ENCODE data around the gene PLXNB2.
A peak's percentile ranks its signal among the peaks of the same experiment; 100 is the strongest.

Gene PLXNB2

DNA sequence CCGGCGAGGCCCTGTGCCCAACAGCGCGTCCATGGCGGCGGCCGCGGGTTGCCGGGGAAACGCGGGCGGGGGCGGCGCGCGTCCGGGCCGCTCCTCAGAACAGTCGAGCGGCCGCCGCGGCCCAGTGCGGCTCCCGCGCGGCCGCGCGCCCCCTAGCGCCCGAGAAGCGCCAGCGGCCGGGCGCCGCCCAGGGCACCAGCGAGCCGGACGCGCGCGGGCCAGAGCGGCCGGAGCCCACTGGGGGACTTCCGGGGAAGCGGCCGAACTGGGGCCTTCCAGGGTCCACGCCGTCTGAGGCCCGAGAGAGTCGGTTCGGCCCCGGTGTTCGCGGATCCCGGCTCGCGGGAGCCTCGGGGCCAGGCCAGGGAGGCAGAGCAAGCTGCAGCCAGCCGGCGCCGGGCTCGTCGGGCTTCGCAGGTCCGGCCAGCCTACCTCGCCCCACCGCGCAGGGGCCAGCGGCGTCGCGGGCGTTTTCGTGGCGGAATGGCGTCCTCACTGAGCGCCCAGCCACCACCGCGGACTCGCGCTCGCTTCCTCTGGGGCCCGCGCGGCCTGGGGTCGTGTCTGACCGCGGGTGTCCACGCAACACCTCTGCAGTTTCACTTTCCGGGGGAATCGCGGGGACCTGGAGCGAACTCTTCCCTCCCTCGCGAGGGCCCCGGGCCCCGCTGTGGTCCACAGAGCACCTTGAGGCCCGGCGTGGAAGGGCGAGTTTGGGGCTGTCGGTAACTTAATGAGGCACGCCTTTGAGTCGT, 19.7 kb upstream of the PLXNB2 start, which contains the start of gene DENND6B:
DENND6B (minus strand) TSS at position 57 of the 755 bp plus-strand sequence; CDS start at position 33, 24 bp downstream.
- H3K27ac ChIP-seq (ENCODE audit: low read depth, low read length) = peak within 1 kb of the TSS; percentile 50

DNA sequence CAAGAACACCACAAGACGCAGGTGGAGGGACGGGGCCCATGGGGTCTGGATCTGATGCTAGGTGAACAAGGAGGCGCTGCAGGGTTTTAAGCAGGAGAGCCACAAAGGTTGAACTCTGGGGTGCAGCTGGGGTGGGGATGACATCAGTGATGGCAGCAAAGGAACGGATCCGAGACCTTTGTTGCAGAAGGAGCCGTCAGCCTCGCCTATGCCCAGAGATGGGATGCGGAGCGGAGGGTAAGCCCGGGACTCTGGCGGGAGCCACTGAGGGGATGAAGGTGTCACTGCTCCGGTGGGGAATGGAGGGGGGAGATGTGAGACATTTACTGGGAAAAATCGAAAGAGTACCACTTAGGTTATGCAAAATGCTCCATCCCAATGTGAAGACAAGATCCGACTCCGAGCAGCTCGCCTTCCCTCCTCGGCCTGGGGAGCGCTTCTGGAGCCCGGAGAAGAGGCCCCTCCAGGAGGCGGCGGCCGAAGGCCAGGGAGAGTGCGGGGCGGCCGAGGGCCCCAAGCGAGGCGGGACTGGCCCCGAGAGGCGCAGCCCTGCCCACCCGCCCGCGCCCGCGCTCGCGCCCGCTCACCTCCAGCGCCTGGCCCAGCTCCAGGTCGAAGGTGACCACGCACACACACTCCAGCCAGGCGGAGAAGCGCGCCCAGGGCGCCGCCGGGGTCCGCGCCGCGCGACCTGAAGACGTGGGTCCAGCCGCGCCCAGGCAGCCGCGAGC, 18.9 kb upstream of the PLXNB2 start:
- Histone ChIP-seq H3K79me2 (ENCODE audit: control insufficient read depth, low read length) (peaks cover 14% of the 10 kb centered on the region), H3K9me3 (ENCODE audit: control insufficient read depth, insufficient read depth, low read length) (no peaks in the 10 kb centered on the region), H3K4me1 (ENCODE audit: control insufficient read depth, low read length) (peaks cover 60% of the 10 kb centered on the region), H3K4me3 (ENCODE audit: low read length) (peak overlapping the region; percentile 80), H4K20me1 (ENCODE audit: control insufficient read depth, insufficient read depth, low read depth, low read length) (no peaks in the 10 kb centered on the region), H3K9me2 (replicated peaks; ENCODE audit: control insufficient read depth, low read length) (no peaks in the 10 kb centered on the region), H3K27me3 (ENCODE audit: control insufficient read depth, low read length) (no peaks in the 10 kb centered on the region), H3K36me3 (ENCODE audit: control insufficient read depth, low read length) (no peaks in the 10 kb centered on the region), H3F3A (ENCODE audit: control insufficient read depth, insufficient read depth) (peaks cover 4% of the 10 kb centered on the region; the same call in 1 of the 2 replicates), H3K27ac (ENCODE audit: low read depth, low read length) (no peak overlapping the region), H3K4me2 (ENCODE audit: low read length) (peak overlapping the region; percentile 94)
- TF ChIP-seq, protein P1, sequence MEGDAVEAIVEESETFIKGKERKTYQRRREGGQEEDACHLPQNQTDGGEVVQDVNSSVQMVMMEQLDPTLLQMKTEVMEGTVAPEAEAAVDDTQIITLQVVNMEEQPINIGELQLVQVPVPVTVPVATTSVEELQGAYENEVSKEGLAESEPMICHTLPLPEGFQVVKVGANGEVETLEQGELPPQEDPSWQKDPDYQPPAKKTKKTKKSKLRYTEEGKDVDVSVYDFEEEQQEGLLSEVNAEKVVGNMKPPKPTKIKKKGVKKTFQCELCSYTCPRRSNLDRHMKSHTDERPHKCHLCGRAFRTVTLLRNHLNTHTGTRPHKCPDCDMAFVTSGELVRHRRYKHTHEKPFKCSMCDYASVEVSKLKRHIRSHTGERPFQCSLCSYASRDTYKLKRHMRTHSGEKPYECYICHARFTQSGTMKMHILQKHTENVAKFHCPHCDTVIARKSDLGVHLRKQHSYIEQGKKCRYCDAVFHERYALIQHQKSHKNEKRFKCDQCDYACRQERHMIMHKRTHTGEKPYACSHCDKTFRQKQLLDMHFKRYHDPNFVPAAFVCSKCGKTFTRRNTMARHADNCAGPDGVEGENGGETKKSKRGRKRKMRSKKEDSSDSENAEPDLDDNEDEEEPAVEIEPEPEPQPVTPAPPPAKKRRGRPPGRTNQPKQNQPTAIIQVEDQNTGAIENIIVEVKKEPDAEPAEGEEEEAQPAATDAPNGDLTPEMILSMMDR (IDR thresholded peaks at IDR 0.05; ENCODE audit: low read depth, low read length, poor library complexity, severe bottlenecking) = no peak
- no peak for TF ChIP-seq EZH2phosphoT487 (IDR thresholded peaks at IDR 0.05; ENCODE audit: borderline replicate concordance, low read length)

More for the DNA sequence above, 19.7 kb upstream of the PLXNB2 start, which contains the start of gene DENND6B:
- H3K4me2 ChIP-seq (ENCODE audit: low read length) = peak within 1 kb of the TSS; percentile 94
- H3K36me3 ChIP-seq (ENCODE audit: control insufficient read depth, low read length) = no peaks in the 10 kb centered on the region
- H3K4me1 ChIP-seq (ENCODE audit: control insufficient read depth, low read length) = peaks cover 67% of the 10 kb centered on the region
- H3F3A ChIP-seq (ENCODE audit: control insufficient read depth, insufficient read depth) = peaks cover 5% of the 10 kb centered on the region
- no peaks in the 10 kb centered on the region for H3K9me3 ChIP-seq (ENCODE audit: control insufficient read depth, insufficient read depth, low read length)
- TF ChIP-seq, protein P1 (IDR thresholded peaks at IDR 0.05; ENCODE audit: low read depth, low read length, poor library complexity, severe bottlenecking) = no peak
- no peak for TF ChIP-seq EZH2phosphoT487 (IDR thresholded peaks at IDR 0.05; ENCODE audit: borderline replicate concordance, low read length)
- no peaks in the 10 kb centered on the region for H3K9me2 ChIP-seq (replicated peaks; ENCODE audit: control insufficient read depth, low read length)
- peaks cover 21% of the 10 kb centered on the region for H3K79me2 ChIP-seq (ENCODE audit: control insufficient read depth, low read length)
- no peaks in the 10 kb centered on the region for H4K20me1 ChIP-seq (ENCODE audit: control insufficient read depth, insufficient read depth, low read depth, low read length)
- H3K4me3 ChIP-seq (ENCODE audit: low read length) = peak within 1 kb of the TSS; percentile 80
- H3K27me3 ChIP-seq (ENCODE audit: control insufficient read depth, low read length) = no peaks in the 10 kb centered on the region

DNA sequence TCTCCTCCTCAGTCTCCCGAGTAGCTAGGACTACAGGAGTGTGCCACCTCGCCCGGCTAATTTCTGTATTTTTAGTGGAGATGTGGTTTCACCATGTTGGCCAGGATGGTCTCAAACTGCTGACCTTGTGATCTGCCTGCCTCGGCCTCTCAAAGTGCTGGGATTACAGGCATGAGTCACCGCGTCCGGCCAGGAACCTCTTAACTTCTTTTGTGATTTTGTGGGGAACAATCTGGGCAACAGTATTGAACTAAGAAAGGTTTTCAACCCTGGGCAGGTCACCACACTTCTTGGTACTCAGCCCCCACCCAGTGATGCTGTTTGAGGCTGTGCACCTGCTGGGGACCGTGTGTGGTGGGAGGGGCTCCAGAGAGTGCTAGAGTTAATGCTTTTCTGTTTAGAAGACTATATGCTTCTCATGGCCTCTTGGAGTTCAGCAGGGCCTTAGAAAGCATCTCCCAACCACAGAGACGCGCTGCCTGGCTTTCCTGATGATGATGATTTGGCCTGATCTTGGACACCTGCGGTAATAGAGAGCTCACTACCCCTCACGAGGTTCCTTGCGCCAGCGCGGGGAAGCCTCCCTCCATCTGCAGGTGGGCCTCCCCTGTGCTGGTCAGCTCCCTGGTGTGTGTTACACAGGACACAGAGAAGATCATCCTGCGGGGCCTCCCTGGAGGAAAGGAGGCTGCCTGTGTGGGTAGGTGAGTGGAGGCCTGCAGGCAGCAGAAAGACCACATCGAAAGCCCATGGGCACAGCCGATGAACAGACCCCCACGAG, 18.2 kb upstream of the PLXNB2 start:
- Histone ChIP-seq H3K9me3 (ENCODE audit: control insufficient read depth, insufficient read depth, low read length) (no peaks in the 10 kb centered on the region), H3K4me3 (ENCODE audit: low read length) (peak overlapping the region; percentile 80; the same call in 1 of the 2 replicates), H3K27ac (ENCODE audit: low read depth, low read length) (no peak overlapping the region), H4K20me1 (ENCODE audit: control insufficient read depth, insufficient read depth, low read depth, low read length) (no peaks in the 10 kb centered on the region), H3K79me2 (ENCODE audit: control insufficient read depth, low read length) (peaks cover 8% of the 10 kb centered on the region), H3K4me2 (ENCODE audit: low read length) (peak overlapping the region; percentile 94), H3K9me2 (replicated peaks; ENCODE audit: control insufficient read depth, low read length) (no peaks in the 10 kb centered on the region), H3K36me3 (ENCODE audit: control insufficient read depth, low read length) (no peaks in the 10 kb centered on the region), H3K4me1 (ENCODE audit: control insufficient read depth, low read length) (peaks cover 52% of the 10 kb centered on the region), H3F3A (ENCODE audit: control insufficient read depth, insufficient read depth) (peaks cover 4% of the 10 kb centered on the region; the same call in 1 of the 2 replicates), H3K27me3 (ENCODE audit: control insufficient read depth, low read length) (no peaks in the 10 kb centered on the region)
- TF ChIP-seq, protein P1 (IDR thresholded peaks at IDR 0.05; ENCODE audit: low read depth, low read length, poor library complexity, severe bottlenecking) = no peak
- no peak for TF ChIP-seq EZH2phosphoT487 (IDR thresholded peaks at IDR 0.05; ENCODE audit: borderline replicate concordance, low read length)
